ENCODE results near the gene EFNA2.

DNA sequence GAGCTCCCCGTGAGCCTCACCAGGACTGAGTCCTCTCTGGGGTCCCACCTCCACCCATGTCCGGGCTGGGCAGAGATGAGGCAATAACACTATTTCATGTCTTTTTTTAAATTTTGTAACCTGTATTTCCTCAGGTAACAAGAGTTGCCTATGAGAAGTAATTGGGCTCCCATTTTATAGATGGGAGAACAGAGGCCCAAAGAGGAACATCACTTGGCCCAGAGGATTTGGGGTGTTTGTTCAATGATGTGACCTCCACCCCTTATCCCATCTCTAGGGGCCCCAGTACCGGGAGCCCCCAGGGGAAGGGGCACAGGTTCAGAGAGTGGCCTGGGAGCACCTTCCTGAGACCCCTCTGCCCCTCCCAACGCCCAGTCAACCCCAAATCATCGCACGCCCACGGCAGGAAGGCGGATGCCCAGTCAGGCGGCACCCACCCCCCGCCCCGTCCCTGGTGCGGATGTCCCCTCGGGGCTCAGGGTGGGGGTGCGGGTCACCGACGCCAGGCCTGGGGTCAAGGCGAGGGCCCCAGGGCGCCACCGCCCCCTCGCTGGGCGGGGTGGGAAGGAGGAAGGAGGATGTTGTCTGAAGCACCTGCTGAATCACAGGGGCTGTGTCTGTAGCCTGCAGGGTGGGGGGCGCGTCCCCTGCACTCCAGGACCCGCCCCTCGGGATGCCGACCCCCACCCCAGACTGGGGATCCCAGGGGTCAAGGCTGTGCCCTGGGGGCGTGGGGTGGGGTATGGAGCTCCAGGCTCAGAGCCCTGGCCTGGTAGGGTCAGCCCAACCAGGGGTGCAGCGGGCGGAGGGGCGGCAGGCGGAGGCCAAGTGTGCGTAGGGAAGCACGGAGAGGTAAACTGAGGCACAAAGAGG, 25.6 kb upstream of the EFNA2 start:
- TF ChIP-seq, protein P1, sequence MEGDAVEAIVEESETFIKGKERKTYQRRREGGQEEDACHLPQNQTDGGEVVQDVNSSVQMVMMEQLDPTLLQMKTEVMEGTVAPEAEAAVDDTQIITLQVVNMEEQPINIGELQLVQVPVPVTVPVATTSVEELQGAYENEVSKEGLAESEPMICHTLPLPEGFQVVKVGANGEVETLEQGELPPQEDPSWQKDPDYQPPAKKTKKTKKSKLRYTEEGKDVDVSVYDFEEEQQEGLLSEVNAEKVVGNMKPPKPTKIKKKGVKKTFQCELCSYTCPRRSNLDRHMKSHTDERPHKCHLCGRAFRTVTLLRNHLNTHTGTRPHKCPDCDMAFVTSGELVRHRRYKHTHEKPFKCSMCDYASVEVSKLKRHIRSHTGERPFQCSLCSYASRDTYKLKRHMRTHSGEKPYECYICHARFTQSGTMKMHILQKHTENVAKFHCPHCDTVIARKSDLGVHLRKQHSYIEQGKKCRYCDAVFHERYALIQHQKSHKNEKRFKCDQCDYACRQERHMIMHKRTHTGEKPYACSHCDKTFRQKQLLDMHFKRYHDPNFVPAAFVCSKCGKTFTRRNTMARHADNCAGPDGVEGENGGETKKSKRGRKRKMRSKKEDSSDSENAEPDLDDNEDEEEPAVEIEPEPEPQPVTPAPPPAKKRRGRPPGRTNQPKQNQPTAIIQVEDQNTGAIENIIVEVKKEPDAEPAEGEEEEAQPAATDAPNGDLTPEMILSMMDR (conservative IDR thresholded peaks at IDR 0.05; ENCODE audit: low read depth, low read length) = no peak
- peak; percentile 27 for TF ChIP-seq POLR2A (IDR thresholded peaks at IDR 0.05; ENCODE audit: low read depth, low read length)
- TF ChIP-seq, protein P2, sequence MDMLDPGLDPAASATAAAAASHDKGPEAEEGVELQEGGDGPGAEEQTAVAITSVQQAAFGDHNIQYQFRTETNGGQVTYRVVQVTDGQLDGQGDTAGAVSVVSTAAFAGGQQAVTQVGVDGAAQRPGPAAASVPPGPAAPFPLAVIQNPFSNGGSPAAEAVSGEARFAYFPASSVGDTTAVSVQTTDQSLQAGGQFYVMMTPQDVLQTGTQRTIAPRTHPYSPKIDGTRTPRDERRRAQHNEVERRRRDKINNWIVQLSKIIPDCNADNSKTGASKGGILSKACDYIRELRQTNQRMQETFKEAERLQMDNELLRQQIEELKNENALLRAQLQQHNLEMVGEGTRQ (IDR thresholded peaks at IDR 0.05; ENCODE audit: low read depth, low read length) = no peak
- TF ChIP-seq, protein P3, sequence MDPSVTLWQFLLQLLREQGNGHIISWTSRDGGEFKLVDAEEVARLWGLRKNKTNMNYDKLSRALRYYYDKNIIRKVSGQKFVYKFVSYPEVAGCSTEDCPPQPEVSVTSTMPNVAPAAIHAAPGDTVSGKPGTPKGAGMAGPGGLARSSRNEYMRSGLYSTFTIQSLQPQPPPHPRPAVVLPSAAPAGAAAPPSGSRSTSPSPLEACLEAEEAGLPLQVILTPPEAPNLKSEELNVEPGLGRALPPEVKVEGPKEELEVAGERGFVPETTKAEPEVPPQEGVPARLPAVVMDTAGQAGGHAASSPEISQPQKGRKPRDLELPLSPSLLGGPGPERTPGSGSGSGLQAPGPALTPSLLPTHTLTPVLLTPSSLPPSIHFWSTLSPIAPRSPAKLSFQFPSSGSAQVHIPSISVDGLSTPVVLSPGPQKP (IDR thresholded peaks at IDR 0.05; ENCODE audit: borderline replicate concordance, low read depth, low read length) = no peak
- TF ChIP-seq MXI1 (IDR thresholded peaks at IDR 0.05; ENCODE audit: borderline replicate concordance, low read depth, low read length) = no peak
- no peak for TF ChIP-seq RCOR1 (IDR thresholded peaks at IDR 0.05; ENCODE audit: insufficient replicate concordance, low read length)
- TF ChIP-seq SMC3 (IDR thresholded peaks at IDR 0.05; ENCODE audit: low read depth, low read length) = no peak

Measured in IMR-90 (cell line).